T47D (cell line): Measurements from ENCODE around the gene KCTD20.

Source experiments
- DNase-seq, 2 experiments: peaks; one replicate each; pipeline versions ENCODE4 v3.0.0 to v3.0.0-alpha.2; 2011 to 2012; ENCODE audit warnings: low read depth in 1 of 2, low spot score in 1 of 2
- JUND ChIP-seq: IDR thresholded peaks from 2 replicates; pipeline ENCODE4 v1.6.1; 2012; ENCODE audit warnings: low read depth
- in situ Hi-C: cut with HindIII; loops from 2 replicates; pipeline ENCODE4 v1.10.0; 2016; ENCODE audit warnings: low sequenced_read_pairs, low pct_unique_long_range_greater_than_20kb

Gene KCTD20

GRCh38 chr6:36533321-36533720 lies 90.5 kb downstream of the KCTD20 start:
- in situ Hi-C loops = no loop called here
- TF ChIP-seq JUND = no peak
- no peak for DNase-seq

GRCh38 chr6:36536873-36537547 lies 94.2 kb downstream of the KCTD20 start:
- no peak for DNase-seq
- TF ChIP-seq JUND = no peak
- in situ Hi-C loops = no loop called here

GRCh38 chr6:36539814-36540568 lies 97.2 kb downstream of the KCTD20 start:
- in situ Hi-C loops = no loop called here
- peak in 1 of 2 experiments; percentile 14 for DNase-seq
- no peak for TF ChIP-seq JUND
